Measurements from ENCODE around the gene NCKAP1. TPM values are rescaled to one million over a fixed set of nuclear protein-coding genes. Genes with fewer than 3 reads are reported as not detected.

NCKAP1 gene
- total RNA-seq, 1 donor from 2014 or later: 116 TPM

GRCh38 chr2:182977463-182977862 is 60.8 kb downstream of the NCKAP1 start:
- H3K27me3 Mint-ChIP-seq (ENCODE audit: unreplicated experiment): no peaks in the 10 kb centered on the region
- no peak overlapping the region for H3K27ac Mint-ChIP-seq (ENCODE audit: unreplicated experiment)
- H3K9me3 Mint-ChIP-seq (ENCODE audit: unreplicated experiment): no peaks in the 10 kb centered on the region
- no peak overlapping the region for H3K4me3 Mint-ChIP-seq (ENCODE audit: unreplicated experiment)
- H3K36me3 Mint-ChIP-seq (ENCODE audit: unreplicated experiment): peaks cover 4% of the 10 kb centered on the region
- no peaks in the 10 kb centered on the region for H3K4me1 Mint-ChIP-seq (ENCODE audit: low read depth, unreplicated experiment)
- no peak for TF ChIP-seq CTCF (IDR thresholded peaks at IDR 0.05; ENCODE audit: partially characterized antibody, unreplicated experiment)
- DNase-seq: no peak

GRCh38 chr2:182973441-182974352 is 64.6 kb downstream of the NCKAP1 start:
- H3K27me3 Mint-ChIP-seq (ENCODE audit: unreplicated experiment): no peaks in the 10 kb centered on the region
- peaks cover 2% of the 10 kb centered on the region for H3K9me3 Mint-ChIP-seq (ENCODE audit: unreplicated experiment)
- no peak for TF ChIP-seq CTCF (IDR thresholded peaks at IDR 0.05; ENCODE audit: partially characterized antibody, unreplicated experiment)
- H3K4me3 Mint-ChIP-seq (ENCODE audit: unreplicated experiment): no peak overlapping the region
- H3K36me3 Mint-ChIP-seq (ENCODE audit: unreplicated experiment): peaks cover 22% of the 10 kb centered on the region
- H3K4me1 Mint-ChIP-seq (ENCODE audit: low read depth, unreplicated experiment): no peaks in the 10 kb centered on the region
- no peak for DNase-seq
- H3K27ac Mint-ChIP-seq (ENCODE audit: unreplicated experiment): no peak overlapping the region

- Mint-ChIP-seq H3K4me3 (ENCODE audit: unreplicated experiment) (no peak overlapping the region), H3K4me1 (ENCODE audit: low read depth, unreplicated experiment) (no peaks in the 10 kb centered on the region), H3K36me3 (ENCODE audit: unreplicated experiment) (peaks cover 22% of the 10 kb centered on the region), H3K9me3 (ENCODE audit: unreplicated experiment) (peaks cover 2% of the 10 kb centered on the region), H3K27me3 (ENCODE audit: unreplicated experiment) (no peaks in the 10 kb centered on the region), H3K27ac (ENCODE audit: unreplicated experiment) (no peak overlapping the region)
- no peak for DNase-seq
- TF ChIP-seq CTCF (IDR thresholded peaks at IDR 0.05; ENCODE audit: partially characterized antibody, unreplicated experiment): no peak
Measured at GRCh38 chr2:182972548-182972942, 65.7 kb downstream of the NCKAP1 start.

- H3K27ac Mint-ChIP-seq (ENCODE audit: unreplicated experiment): no peak overlapping the region
- no peak for DNase-seq
- H3K27me3 Mint-ChIP-seq (ENCODE audit: unreplicated experiment): no peaks in the 10 kb centered on the region
- no peaks in the 10 kb centered on the region for H3K4me1 Mint-ChIP-seq (ENCODE audit: low read depth, unreplicated experiment)
- TF ChIP-seq CTCF (IDR thresholded peaks at IDR 0.05; ENCODE audit: partially characterized antibody, unreplicated experiment): no peak
- peaks cover 2% of the 10 kb centered on the region for H3K9me3 Mint-ChIP-seq (ENCODE audit: unreplicated experiment)
- H3K4me3 Mint-ChIP-seq (ENCODE audit: unreplicated experiment): no peak overlapping the region
- peaks cover 22% of the 10 kb centered on the region for H3K36me3 Mint-ChIP-seq (ENCODE audit: unreplicated experiment)
Measured at GRCh38 chr2:182971820-182972547, 66.3 kb downstream of the NCKAP1 start.

GRCh38 chr2:182970486-182970885 is 67.8 kb downstream of the NCKAP1 start:
- no peak for TF ChIP-seq CTCF (IDR thresholded peaks at IDR 0.05; ENCODE audit: partially characterized antibody, unreplicated experiment)
- H3K27me3 Mint-ChIP-seq (ENCODE audit: unreplicated experiment): no peaks in the 10 kb centered on the region
- peaks cover 22% of the 10 kb centered on the region for H3K36me3 Mint-ChIP-seq (ENCODE audit: unreplicated experiment)
- no peaks in the 10 kb centered on the region for H3K4me1 Mint-ChIP-seq (ENCODE audit: low read depth, unreplicated experiment)
- H3K27ac Mint-ChIP-seq (ENCODE audit: unreplicated experiment): no peak overlapping the region
- no peak overlapping the region for H3K4me3 Mint-ChIP-seq (ENCODE audit: unreplicated experiment)
- DNase-seq: no peak
- peaks cover 2% of the 10 kb centered on the region for H3K9me3 Mint-ChIP-seq (ENCODE audit: unreplicated experiment)
